Upper lobe of left lung (tissue), 6 donors: Measurements from ENCODE around the gene UBA6. TPM values are rescaled to one million over a fixed set of nuclear protein-coding genes. Genes with fewer than 3 reads are reported as not detected.

Source experiments
- ATAC-seq, 2 donors: fragments of 200-7000 bp; cut with Tn5 transposase; one replicate each; pipeline ENCODE4 v1.9.1; 2022; ENCODE audit warnings: mild to moderate bottlenecking in 2 of 2, moderate library complexity in 2 of 2; ENCODE audit not compliant: low FRiP score in 2 of 2
- DNase-seq, 2 donors: peaks; one replicate each; pipeline ENCODE4 v3.0.0-alpha.2; 2019 to 2020
- H3K27ac ChIP-seq, 4 donors: fragments of 200-600 bp; sonication (generic); one replicate each; pipeline ENCODE4 v1.5.1; 2016 to 2019
- H3K27me3 ChIP-seq, 4 donors: fragments of 200-600 bp; sonication (generic); one replicate each; pipeline ENCODE4 v1.5.1; 2017 to 2019
- H3K36me3 ChIP-seq, 4 donors: fragments of 200-600 bp; sonication (generic); one replicate each; pipeline ENCODE4 v1.5.1; 2016 to 2019
- H3K4me1 ChIP-seq, 4 donors: fragments of 200-600 bp; sonication (generic); one replicate each; pipeline ENCODE4 v1.5.1; 2018 to 2019
- H3K4me3 ChIP-seq, 4 donors: fragments of 200-600 bp; sonication (generic); one replicate each; pipeline ENCODE4 v1.5.1; 2017 to 2019; ENCODE audit warnings: mild to moderate bottlenecking in 2 of 4, moderate library complexity in 1 of 4
- H3K9me3 ChIP-seq, 4 donors: fragments of 200-600 bp; sonication (generic); one replicate each; pipeline ENCODE4 v1.5.1; 2018 to 2019
- CTCF ChIP-seq, 6 experiments: fragments of 450-650 bp in 4 of 6; fragments of 200-600 bp in 2 of 6; sonication (generic) in 2 of 6; IDR thresholded peaks; one replicate each; pipeline ENCODE4 v1.5.1; 2016 to 2019; ENCODE audit warnings: antibody characterized with exemption in 6 of 6
- EP300 ChIP-seq, 4 donors: sonication (generic); formaldehyde crosslinking; IDR thresholded peaks; one replicate each; pipeline ENCODE4 v1.5.1; 2017; ENCODE audit warnings: antibody characterized with exemption in 4 of 4, control low read depth in 2 of 4
- POLR2A ChIP-seq, 4 donors: fragments of 450-650 bp; IDR thresholded peaks; one replicate each; pipeline ENCODE4 v1.5.1; 2016 to 2017; ENCODE audit warnings: antibody characterized with exemption in 4 of 4, mild to moderate bottlenecking in 2 of 4
- POLR2AphosphoS5 ChIP-seq, 2 donors: sonication (generic); formaldehyde crosslinking; IDR thresholded peaks; one replicate each; pipeline ENCODE4 v1.5.1; 2017; ENCODE audit warnings: antibody characterized with exemption in 2 of 2
- WGBS, 2 donors: methylation state at CpG; one replicate each; pipeline ENCODE4 v1.1.5; 2017 to 2018; 5-methylcytosine and 5-hydroxymethylcytosine counted together
- total RNA-seq, 6 donors: library from RNA; depleted of rRNA in 4 of 6; stranded (reverse); fragments of >200 nt in 4 of 6; gene quantifications; one replicate each; pipeline versions ENCODE4 v1.1.0 to v1.2.1, GENCODE V29; 2016 to 2021
- donor health status: DM: no; HTN: no; CAD: no; lungs with moderate emphysema.
- donor health status: DM: no; HTN: yes; CAD: no; lungs with severe emphysema.

UBA6 gene
- total RNA-seq, 6 donors from 2014 or later, result 13.9 to 63.9 (median 45.2) TPM

GRCh38 chr4:67576059-67576466 lies 124.9 kb downstream of the UBA6 start:
- TF ChIP-seq CTCF (IDR thresholded peaks at IDR 0.05) (no peak), POLR2A (IDR thresholded peaks at IDR 0.05) (no peak), EP300 (IDR thresholded peaks at IDR 0.05) (no peak), POLR2AphosphoS5 (IDR thresholded peaks at IDR 0.05) (no peak)
- no peak for DNase-seq
- Histone ChIP-seq H3K27me3 (no peaks in the 10 kb centered on the region), H3K27ac (no peak overlapping the region), H3K4me1 (no peaks in the 10 kb centered on the region), H3K9me3 (no peaks in the 10 kb centered on the region), H3K4me3 (no peak overlapping the region), H3K36me3 (no peaks in the 10 kb centered on the region)
- no peak for ATAC-seq
- 81 to 90% methylated on average over 4 of the region's 4 CpGs for WGBS, 2 donors

- Histone ChIP-seq H3K27ac (no peak overlapping the region), H3K36me3 (no peaks in the 10 kb centered on the region), H3K9me3 (no peaks in the 10 kb centered on the region), H3K4me1 (no peaks in the 10 kb centered on the region), H3K27me3 (no peaks in the 10 kb centered on the region), H3K4me3 (no peak overlapping the region)
- no peak for ATAC-seq
- no peak for TF ChIP-seq POLR2A (IDR thresholded peaks at IDR 0.05)
- no peak for TF ChIP-seq EP300 (IDR thresholded peaks at IDR 0.05)
- TF ChIP-seq POLR2AphosphoS5 (IDR thresholded peaks at IDR 0.05), result no peak
- no peak for TF ChIP-seq CTCF (IDR thresholded peaks at IDR 0.05)
- 55 to 58% methylated on average over 13 of the region's 13 CpGs for WGBS, 2 donors
- DNase-seq, result no peak
Measured at GRCh38 chr4:67575232-67576058, 125.5 kb downstream of the UBA6 start.

- no peak for DNase-seq
Measured at GRCh38 chr4:67573193-67573592, 127.8 kb downstream of the UBA6 start.

GRCh38 chr4:67571975-67572374 lies 129.0 kb downstream of the UBA6 start:
- no peak for DNase-seq
- no peaks in the 10 kb centered on the region for H3K27me3 ChIP-seq
- H3K4me3 ChIP-seq, result no peak overlapping the region
- WGBS, 2 donors, result 30 to 35% methylated on average over 1 of the region's 1 CpG
- H3K4me1 ChIP-seq, result no peaks in the 10 kb centered on the region
- H3K9me3 ChIP-seq, result no peaks in the 10 kb centered on the region
- TF ChIP-seq POLR2A (IDR thresholded peaks at IDR 0.05) (no peak), CTCF (IDR thresholded peaks at IDR 0.05) (no peak), POLR2AphosphoS5 (IDR thresholded peaks at IDR 0.05) (no peak), EP300 (IDR thresholded peaks at IDR 0.05) (no peak)
- no peaks in the 10 kb centered on the region for H3K36me3 ChIP-seq
- ATAC-seq, result no peak
- H3K27ac ChIP-seq, result no peak overlapping the region

More at GRCh38 chr4:67573193-67573592, 127.8 kb downstream of the UBA6 start:
- Histone ChIP-seq H3K9me3 (no peaks in the 10 kb centered on the region), H3K36me3 (no peaks in the 10 kb centered on the region), H3K4me3 (no peak overlapping the region), H3K27ac (no peak overlapping the region), H3K27me3 (no peaks in the 10 kb centered on the region), H3K4me1 (no peaks in the 10 kb centered on the region)
- no peak for ATAC-seq
- TF ChIP-seq CTCF (IDR thresholded peaks at IDR 0.05) (no peak), POLR2A (IDR thresholded peaks at IDR 0.05) (no peak), EP300 (IDR thresholded peaks at IDR 0.05) (no peak), POLR2AphosphoS5 (IDR thresholded peaks at IDR 0.05) (no peak)

- Histone ChIP-seq H3K4me1 (no peaks in the 10 kb centered on the region), H3K36me3 (no peaks in the 10 kb centered on the region), H3K4me3 (no peak overlapping the region), H3K9me3 (no peaks in the 10 kb centered on the region), H3K27me3 (no peaks in the 10 kb centered on the region), H3K27ac (no peak overlapping the region)
- WGBS, 2 donors, result 92 to 100% methylated on average over 1 of the region's 1 CpG
- TF ChIP-seq POLR2A (IDR thresholded peaks at IDR 0.05) (no peak), POLR2AphosphoS5 (IDR thresholded peaks at IDR 0.05) (no peak), CTCF (IDR thresholded peaks at IDR 0.05) (no peak), EP300 (IDR thresholded peaks at IDR 0.05) (no peak)
- ATAC-seq (no peak), DNase-seq (no peak)
Measured at GRCh38 chr4:67570537-67570936, 130.4 kb downstream of the UBA6 start.
